ENCODE measurements around the gene FGF12.

Gene FGF12

DNA sequence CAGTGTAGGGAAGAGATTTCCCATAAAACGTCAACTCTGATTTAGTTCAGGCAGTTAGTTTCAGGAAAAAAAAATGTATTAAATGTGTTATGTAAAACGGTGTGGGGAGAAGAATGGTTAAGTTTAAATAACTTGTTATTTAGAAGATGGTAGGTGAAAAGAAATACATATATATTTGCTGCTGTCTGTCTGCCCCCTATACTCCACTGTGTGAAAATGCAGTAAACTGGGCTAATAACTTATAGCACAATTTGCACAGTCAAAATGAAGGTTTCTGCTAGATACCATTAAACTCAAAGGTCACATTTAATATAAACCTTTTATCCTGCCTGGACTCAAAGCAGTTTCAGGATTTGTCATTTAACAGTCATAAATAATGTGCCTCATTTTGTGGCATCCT is 515.0 kb downstream of the FGF12 start:
- DNase-seq (ENCODE audit: low read depth in 2 of 2, low spot score in 1 of 2): no peak

DNA sequence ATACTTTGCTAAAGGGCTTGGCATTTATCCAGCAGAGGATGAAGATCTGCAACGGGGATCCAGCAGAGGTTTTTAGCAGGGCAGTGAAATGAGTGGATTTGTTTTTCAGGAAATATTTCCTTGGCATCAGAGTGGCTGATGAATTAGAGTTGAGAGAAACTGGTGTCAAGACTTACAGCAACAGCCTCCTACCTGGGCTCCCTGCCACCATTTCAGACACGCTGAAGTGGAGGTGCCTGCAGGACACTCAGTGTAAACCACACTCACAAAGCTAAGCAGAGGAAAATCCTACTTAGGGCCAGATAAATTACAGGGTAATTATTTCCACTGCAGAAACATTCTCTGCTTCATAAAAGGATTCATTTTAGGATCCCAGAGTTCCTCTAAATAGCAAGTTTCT is 519.7 kb downstream of the FGF12 start:
- no peak for DNase-seq (ENCODE audit: low read depth in 2 of 2, low spot score in 1 of 2)

DNA sequence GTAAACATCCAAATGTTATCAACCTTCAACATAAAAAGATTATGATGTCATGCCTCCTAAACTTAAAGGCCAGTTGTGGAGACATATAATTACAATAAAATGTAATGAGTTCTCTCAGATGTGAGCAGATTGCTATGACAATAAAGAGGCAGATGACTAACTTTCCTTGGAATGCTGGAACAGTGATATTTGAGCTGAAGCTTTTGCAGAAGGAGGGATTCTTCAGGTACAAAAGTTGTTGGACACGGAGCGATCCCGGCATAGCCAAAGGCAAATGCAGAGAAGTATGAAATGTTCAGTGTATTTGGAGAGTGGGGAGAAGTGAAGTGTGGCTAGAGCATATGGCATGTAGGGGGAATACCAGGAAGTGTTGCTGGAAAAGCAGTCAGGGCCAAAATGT is 520.1 kb downstream of the FGF12 start:
- DNase-seq (ENCODE audit: low read depth in 2 of 2, low spot score in 1 of 2): no peak

DNA sequence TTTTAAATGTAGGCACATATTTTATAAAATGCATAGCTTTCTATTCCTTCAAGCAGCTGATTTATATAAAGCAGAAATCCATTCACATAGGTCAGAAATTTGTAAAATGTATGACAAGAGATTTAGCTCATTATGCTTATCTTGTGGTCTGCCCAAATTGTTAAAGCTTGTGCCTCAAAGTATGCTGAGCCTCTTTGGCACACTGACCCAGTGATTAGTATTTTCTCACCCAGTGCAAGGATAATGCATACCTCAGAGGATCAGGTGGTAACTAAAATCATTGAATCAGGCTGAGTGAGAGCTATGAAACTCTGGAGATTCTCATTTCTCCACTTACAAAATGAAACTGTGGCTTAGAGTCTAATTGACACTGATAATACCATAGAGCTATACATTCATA is 533.3 kb downstream of the FGF12 start:
- no peak for DNase-seq (ENCODE audit: low read depth in 2 of 2, low spot score in 1 of 2)

DNA sequence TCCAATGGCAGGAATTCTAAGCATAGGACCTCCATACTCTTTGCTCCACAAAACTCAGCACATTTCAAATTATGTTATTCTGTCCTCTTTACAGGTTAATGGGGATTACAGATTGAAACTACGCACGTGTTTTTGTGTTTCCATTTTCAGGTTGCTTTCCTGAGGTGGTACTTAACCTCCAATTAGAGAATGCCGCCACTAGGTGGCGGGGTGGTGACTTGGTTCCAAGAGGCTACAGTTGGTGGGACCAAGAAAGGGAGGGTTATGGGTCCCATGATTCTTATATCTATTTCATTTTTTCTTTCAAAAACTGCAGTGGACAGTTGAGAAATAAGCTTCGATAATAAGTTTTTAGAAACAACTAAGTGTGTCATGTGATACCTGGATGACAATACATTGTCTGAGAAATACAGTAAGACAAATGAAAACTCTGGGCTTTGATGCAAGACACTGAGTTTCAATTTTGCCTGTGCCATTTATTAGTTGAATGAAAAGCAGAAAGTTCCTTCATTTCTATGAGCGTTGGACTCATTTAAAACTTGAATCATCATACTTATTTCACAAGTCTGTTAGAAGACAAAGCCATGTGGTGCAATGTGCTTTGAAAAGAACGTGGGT is 539.0 kb downstream of the FGF12 start:
- no peak for DNase-seq (ENCODE audit: low read depth in 2 of 2, low spot score in 1 of 2)

DNA sequence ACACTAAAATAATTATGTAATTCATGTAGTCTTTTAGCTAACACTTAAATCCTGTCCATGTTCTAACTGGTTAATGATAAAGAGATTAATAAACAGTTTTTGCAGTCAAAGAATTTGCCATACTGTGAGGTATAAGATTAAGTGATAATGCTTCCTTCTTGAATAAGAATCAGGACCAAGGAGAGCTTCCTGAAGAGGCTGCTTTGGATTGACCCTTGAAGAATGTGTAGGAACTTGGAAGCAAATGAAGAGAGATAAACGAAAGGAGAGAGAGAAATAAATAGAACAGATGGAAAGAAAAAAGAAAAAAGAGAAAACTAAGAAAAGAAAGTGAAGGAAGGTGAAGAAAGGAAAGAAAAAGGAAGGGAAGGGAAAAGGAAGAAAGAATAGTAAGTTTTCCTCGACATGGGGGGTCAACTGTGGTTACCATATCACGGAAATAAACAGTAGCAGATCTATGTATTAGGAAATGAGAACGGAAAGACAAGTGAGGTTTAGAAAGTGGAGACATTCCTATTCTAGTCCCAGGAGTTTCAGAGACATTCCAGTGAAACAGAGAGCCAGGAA is 539.8 kb downstream of the FGF12 start:
- DNase-seq (ENCODE audit: low read depth in 2 of 2, low spot score in 1 of 2): no peak

DNA sequence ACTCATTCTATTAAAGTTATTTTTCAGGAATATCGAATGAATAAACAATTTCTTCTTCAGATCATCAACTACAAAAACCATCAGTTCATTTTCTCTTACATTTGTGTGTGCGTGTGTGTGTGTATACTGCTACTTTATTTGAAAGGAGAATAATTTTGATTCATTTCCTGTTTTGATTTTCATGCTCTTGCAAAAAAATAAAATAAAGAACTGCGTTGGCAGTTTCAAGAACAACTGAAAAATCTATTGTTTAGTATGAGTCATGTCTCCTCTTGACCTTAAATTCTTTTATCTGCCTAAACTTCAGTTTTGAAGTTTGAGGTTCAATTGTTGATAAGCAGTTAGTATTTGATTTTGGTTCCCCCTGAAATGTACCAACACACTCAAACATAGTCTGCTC is 540.8 kb downstream of the FGF12 start:
- DNase-seq (ENCODE audit: low read depth in 2 of 2, low spot score in 1 of 2): no peak

DNA sequence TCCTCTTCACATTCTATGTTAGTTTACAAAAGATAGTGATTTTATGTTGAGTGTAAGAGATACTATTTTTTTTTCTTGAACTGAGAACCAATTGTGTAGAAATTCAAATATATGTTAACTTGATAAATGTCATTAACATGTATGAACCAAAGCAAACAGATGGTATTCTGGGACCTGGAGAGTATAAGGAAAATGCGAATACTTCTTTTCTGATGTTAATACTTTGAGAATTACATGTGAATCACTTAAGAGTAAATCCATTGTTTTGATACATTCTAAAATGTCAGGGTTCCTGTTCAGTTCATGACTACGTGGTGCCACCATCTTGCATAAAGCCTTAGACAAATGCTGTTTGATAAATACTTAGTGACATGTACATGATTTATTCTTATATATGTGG is 541.3 kb downstream of the FGF12 start:
- no peak for DNase-seq (ENCODE audit: low read depth in 2 of 2, low spot score in 1 of 2)

DNA sequence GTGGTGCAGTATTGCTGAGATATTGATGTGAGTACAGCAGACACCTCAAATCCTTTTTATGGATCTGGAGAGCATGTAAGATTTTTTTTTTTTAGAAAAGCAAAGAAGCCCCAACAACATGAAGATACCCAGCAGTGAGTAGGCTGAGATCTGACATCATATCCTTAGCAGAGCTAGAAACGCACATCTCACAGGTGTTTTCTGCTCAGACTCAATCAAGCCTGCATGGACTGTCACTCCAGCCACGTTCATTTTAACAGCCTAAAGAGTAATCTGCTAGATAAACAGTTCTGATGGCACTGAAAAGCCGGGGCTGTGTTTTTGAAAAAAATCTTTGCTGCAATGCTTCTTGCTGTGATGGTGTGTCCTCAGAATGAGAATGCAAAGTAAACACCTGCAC is 544.2 kb downstream of the FGF12 start:
- DNase-seq (ENCODE audit: low read depth in 2 of 2, low spot score in 1 of 2): no peak

DNA sequence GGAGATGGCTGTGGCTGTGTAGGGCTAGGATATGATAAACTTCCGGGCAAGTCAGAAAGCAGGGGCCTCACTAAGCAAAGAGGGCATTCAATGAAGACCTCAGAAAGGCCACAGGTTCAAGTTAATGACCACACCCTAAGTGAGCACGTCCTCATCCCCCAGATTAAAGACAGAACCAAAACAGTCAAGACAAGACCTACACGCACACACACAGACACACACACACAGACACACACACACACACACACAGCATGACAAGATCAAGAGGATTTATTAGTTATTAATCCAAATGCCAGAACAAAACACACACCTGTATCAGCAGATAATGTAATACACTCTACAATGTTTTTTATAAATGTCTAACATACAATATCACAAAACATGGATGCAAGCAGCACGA is 546.2 kb downstream of the FGF12 start:
- no peak for DNase-seq (ENCODE audit: low read depth in 2 of 2, low spot score in 1 of 2)

DNA sequence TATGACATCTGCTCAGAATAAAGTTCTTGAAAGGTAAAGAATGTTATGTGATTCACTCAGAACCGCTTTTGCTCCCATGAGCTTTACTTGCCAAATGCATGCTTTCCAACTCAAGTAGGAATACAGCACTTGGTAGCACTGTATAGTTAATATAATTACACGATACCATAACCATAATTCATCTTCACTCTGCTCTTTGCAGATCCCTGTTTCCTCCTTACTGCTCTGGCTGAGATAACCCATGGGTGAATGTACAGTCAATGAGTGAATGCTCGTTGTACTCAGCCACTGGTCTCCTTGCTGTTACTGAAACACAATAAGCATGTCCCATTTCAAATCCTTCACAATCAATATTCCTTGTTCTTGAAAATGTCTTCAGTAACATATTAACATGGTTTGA is 550.0 kb downstream of the FGF12 start:
- no peak for DNase-seq (ENCODE audit: low read depth in 2 of 2, low spot score in 1 of 2)

DNA sequence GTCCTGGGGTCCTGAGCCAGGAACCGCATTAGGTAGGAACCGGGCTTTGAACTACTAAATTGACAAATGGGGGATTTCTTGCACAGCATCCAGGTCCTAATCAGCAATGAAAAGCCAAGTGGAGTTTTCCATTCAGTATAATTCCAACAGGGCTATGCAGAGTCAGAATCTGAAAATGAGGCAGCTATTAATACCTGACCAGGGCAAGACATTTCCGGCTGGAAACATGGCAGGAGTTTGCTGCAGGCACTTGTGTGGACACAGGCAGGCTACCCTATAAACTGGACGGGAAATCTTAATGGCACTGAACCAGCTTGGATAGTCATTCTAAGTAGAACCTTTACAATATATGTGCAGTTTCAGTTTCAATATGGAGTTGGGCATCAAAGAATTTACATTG is 553.1 kb downstream of the FGF12 start:
- no peak for DNase-seq (ENCODE audit: low read depth in 2 of 2, low spot score in 1 of 2)

DNA sequence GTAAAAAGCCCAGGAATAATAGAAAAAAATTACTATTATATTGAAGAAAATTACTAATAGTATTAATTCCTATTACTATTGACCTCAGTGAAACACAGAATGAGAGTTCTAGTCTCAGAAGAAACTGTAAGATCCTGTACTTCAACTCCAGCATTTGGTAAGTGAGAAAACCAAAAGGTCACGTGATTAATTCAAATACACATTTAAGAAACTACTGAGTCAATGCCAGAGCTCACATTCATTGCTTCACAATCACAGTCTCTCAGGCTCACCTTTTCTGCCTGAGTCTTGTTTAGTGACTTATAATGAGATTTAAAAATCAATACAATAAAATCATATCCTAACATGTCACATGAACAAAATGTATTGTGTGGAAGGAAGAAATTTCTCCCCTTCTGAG is 556.1 kb downstream of the FGF12 start:
- DNase-seq (ENCODE audit: low read depth in 2 of 2, low spot score in 1 of 2): no peak

DNA sequence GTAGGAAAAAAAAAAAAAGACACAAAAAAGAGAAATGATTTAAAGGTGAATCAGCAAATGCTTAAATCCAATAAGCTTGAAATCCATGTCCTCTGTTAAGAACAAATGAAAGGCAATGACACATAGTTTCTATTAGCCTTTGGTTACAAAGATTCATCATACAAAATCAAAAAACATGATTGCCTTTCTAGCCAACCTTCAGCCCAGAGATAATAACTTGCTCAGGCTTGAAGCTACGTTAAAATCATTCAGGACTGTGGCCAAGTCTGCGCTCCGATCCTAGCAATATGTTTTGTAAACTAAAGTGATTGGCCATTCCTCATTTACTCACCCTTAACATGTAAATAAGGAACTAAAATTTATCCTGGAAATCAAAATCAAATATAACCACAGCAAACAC is 556.7 kb downstream of the FGF12 start:
- no peak for DNase-seq (ENCODE audit: low read depth in 2 of 2, low spot score in 1 of 2)

DNA sequence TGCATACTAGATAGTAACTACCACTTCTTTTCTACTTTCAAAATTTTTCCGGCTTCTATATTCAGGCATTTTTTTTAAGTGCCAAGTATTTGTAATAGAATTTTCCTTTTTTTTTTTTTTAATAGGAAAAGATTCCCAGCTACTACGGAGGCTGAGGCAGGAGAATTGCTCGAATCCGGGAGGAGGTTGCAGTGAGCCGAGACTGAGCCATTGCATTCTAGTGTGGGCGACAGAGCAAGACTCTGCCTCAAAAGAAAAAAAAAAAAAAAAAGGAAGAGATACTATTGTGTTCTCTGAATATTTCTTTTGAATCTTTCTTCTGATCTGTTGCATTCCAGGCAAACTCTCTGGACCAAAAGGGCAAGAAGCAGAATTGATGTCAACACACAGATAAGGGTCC is 557.3 kb downstream of the FGF12 start:
- no peak for DNase-seq (ENCODE audit: low read depth in 2 of 2, low spot score in 1 of 2)

DNA sequence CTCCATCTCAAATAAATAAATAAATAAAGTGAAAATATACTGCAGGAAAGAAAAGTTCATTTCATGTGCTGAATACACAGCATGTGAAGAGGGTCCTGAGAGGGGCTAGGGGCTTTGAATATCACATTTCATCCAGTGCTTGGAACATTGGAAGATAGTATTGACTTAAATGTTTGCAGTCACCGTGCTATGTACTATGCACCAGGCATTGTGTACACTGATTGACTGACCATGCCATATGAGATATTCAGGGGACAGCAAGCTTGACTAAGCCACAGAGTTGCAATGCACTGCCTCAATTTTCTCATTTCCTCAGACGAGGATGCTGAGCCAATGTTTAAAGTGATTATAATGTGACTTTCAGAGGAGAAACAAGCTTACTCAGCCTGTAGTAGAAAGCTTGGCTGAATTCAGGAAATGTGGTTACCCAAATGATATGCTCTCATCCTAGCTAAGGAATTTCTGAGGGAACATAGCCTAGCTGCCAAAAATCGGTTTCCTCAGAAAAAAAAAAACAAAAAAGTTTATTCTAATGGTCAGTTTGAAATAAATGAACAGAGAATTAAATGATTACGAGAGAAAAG is 557.9 kb downstream of the FGF12 start:
- DNase-seq (ENCODE audit: low read depth in 2 of 2, low spot score in 1 of 2): no peak

DNA sequence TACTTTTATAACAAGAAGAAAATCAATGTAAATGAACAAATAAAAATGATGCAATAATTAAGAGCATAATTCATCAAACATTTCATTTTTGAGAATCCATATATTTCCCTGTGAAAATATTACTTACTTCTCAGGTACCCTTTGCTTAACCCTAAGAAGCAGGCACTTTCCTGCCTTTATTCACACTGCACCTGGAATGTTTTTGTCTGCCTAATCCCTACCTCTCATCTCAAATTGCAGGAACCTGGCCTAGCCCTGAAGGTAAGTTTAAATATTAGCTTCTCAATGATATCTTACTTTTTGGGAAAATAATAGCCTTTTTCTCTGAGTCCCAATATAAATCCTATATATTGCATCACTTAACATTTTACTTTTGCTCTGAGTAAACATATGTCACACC is 559.1 kb downstream of the FGF12 start:
- no peak for DNase-seq (ENCODE audit: low read depth in 2 of 2, low spot score in 1 of 2)

DNA sequence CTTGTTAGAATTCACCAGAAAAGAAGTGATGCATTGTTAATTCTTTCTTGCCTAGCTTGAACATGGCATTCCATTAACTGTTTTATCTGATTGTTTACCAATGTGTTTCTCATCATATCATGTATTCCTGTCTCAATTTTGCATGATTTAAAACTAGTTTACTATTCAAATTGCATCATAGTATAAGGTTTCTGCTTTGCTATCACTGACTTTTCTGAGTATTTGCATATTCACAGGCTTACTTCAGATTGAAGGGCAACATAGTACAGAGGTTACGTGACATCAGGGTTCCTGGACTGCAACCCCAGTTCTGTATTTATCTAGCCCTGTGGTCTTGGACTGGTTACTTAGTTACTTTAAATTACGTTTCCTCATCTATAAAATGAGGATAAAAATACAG is 561.8 kb downstream of the FGF12 start:
- no peak for DNase-seq (ENCODE audit: low read depth in 2 of 2, low spot score in 1 of 2)

DNA sequence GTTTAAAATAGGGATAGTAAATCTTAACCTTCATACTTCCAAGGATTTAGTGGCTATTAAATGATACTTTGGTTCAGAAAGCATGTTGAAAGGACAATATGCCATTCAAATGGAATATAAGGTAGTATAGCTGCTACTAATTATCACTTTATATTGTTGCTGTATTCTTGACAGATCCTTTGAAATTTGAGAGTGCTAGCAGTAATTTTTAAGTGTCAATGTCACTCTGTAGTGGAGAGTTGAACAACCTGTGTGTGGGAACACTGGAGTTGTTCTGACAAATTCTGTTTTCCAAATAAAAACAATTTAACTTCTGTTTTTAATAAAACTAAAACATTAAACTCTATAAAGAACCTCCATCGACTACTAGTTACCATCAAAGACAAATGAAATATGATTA is 565.7 kb downstream of the FGF12 start:
- no peak for DNase-seq (ENCODE audit: low read depth in 2 of 2, low spot score in 1 of 2)

DNA sequence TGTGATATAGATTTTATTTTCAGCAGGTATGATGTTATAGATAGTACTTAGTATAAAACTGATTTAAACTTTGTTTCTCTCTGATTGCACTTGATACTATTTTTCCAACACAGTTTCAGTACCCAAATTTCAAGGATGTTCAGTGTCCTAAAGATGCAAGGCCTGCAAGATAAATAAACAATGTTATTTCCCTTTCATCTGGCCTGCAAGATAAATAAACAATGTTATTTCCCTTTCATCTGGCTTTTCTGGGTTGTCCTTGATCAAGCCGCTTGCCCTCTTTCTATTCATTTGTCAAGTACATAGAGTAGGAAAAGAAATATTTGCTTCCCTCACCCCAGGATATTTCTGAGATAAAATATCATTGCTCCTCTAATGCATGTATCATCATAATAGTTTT is 571.0 kb downstream of the FGF12 start:
- no peak for DNase-seq (ENCODE audit: low read depth in 2 of 2, low spot score in 1 of 2)

DNA sequence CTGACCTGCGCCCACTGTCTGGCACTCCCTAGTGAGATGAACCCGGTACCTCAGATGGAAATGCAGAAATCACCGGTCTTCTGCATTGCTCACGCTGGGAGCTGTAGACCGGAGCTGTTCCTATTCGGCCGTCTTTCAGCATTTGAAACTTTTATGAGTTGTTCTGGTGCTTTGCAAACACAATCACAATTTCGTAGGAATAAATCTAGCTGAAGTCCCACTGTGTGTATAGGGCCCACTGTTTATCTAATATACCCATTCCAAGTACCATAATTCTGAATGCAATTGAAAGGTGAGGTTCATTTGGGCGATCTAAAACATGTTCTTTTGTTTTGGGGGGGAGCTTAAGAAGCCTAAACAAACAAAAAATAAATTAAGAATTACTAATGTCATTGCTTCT is 572.1 kb downstream of the FGF12 start:
- DNase-seq (ENCODE audit: low read depth in 2 of 2, low spot score in 1 of 2): no peak

DNA sequence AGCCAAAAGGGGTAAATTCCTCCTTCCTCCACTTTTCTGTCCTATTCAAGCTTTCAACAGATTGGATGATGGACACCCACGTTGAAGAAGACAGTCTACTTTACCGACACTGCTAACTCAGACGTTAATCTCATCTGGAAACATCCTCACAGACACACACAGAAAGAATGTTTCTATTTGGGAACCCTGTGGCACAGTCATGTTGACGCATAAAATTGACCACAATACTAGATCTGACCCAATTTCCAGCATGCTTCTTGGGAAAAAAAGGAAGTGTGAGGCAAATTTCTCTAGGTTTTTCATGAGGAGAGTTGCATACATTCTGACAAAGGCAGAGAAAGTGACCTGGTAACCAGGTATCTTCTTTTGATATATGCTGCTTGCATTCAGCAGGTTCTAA is 594.1 kb downstream of the FGF12 start:
- DNase-seq (ENCODE audit: low read depth in 2 of 2, low spot score in 1 of 2): no peak

DNA sequence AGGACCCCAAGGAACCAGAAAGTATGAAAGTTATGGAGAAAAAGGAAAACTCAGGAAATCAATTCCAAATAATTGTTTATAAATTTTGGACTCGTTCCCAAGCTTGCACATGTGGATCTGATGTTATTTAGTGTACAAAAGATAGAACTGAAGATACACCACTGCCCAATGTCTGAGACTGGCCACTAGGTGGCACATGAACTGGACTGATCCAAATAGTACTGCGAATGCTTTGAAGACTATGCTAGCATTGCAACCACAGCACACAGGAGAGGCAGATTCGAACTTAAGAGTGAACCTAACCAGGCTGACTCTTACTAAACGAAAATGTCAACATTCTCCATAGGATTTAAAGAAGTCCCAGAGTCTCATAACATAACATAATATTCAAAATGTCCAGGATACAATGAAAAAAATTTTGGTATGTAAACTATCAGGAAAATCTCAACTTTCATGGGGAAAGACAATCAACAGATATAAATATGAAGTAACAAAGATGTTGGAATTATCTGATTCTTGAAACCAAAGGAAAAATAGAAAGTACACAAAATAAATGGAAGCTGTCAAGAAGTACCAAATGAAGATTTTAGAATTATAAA is 596.7 kb downstream of the FGF12 start:
- no peak for DNase-seq (ENCODE audit: low read depth in 2 of 2, low spot score in 1 of 2)

Data from stimulated activated CD8-positive, alpha-beta memory T cell treated with anti-CD3 and anti-CD28 coated beads, Interleukin-4, amount 100 ng/mL, for 1 hour (primary cell).